NCI-H2029 (cell line): ENCODE data around the gene CEACAM6.
"Not testable (repeated sequence)": the region's sequence is repeated elsewhere in the genome, so short reads cannot be mapped to it uniquely, and the experiment has no call there.

ENCODE experiments used
- DNase-seq: peaks from one replicate; lab custom pipeline; 2025; lab: John Stamatoyannopoulos, UW

The CEACAM6 gene

DNA sequence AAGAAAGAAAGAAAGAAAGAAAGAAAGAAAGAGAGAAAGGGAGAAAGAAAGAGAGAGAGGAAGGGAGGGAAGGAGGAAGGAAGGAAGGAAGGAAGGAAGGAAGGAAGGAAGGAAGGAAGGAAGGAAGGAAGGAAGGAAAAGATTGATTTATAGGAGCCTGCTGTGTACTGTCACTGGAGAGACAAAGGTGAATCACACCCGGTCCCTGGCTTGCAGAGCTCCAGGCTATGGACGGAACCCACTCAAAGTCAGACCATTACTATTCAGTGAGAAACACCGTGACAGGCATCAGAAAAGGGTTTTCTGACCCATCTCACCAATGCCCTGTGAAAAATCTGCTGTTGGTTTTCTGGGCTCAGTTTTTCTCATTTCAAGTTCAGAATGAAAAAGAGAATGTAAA, 7.3 kb upstream of the CEACAM6 start:
- DNase-seq: no peak

DNA sequence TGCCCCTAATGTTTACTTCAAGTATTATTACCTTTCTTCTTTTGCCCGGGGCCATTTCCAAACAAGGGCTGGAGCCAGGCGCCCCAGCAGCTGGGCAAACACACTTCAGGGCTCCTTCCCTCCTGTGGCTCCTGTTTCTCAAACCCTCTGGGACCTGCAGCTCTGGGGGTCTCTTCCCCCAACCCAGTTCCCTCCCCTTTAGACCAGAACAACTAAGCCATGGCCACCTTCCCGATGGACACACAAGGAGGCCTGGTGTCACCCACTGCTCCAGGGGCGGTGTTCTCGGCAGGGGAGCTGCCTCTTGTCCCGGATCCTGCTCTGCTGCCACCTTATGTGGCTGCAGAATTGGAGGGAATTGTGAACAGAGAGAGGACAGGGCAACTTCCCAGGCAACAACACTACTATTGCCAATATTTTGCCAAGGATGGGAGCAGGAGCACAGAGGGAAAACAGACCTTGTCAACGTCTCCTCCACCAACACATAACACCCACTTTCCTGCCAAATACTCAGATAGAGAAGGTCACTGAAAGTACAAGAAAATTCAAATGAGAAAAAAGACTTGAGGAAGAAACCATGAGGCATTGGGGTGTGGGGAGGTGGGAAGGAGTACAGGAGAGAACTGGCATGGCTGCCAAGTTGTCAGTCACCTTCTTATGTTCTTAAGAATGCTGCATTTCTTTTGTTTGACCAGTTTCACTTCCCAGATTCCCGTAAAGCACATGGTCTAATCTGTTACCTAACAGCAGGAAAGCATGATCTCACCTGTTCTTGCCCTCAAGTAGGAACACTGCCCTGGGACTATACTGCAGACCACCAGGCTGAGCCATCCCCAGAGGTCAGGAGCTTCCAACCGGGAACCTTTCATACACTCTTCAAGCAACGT, 4.8 kb upstream of the CEACAM6 start:
- DNase-seq: peak; percentile 82

DNA sequence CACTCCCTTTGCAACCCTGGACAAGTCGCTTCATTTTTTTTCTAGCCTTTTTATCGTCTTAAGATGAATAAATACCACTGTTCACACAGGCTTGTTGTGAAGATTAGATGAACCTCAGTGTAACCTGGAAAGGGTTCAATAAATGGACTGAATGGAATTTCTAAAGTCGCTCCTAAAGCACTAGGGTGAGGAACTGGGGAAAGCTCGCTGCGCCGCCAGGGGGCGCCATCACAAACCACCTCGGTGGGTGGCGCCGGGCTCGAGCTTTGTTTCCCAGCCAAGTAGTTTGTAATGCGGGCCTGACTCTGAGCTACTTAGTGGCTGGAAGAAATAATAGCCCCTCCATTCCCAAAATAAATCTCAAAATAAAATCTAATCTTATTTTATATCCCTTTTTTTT, 2.2 kb upstream of the CEACAM6 start:
- peak; percentile 49 for DNase-seq

DNA sequence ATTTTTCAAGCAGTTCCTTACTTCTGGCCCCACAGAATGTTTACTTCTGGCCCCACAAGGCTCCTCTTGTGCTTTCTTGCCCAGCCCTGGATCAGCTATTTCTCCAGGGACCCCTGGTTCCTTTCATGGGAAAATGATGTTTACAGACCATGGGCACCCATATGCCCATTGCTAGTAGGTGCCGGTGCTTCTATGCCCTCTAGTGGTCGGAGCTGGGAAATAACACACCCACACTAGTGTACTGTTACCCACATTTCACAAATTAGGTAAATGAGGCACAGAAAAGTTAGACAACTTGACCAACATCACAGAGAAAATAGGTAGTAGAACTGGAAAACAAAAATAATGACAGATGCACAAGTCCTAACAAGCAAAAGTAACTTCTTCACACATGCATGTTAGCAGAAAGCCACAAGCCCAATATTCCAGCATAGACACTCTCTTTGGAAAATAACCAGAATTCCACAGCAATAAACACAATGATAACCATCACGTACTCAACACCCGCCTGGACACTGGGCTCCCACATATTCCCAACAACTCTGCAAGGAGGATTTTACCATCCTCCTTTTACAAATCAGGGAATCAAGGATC, 1.3 kb upstream of the CEACAM6 start:
- peak; percentile 39 for DNase-seq

DNA sequence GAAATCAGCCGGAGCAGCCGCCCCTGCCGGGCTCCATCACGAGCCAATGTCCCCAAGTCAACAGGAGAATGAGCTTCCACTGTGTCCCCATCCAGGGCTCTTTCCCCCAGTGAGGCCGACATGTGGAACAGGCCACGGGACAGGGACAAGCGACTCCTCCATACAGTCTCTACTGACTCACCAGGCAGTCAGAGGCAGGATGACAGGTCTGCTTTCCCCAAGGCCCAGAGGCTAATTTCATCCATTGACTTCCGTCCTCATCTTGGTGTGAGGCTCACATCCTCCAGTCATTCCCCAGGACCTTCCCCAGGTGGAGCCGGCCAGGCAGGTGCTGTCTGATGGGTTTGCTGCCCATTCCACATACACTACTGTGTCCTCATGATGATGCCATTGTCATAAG, 3.5 kb downstream of the CEACAM6 start:
- DNase-seq: no peak

DNA sequence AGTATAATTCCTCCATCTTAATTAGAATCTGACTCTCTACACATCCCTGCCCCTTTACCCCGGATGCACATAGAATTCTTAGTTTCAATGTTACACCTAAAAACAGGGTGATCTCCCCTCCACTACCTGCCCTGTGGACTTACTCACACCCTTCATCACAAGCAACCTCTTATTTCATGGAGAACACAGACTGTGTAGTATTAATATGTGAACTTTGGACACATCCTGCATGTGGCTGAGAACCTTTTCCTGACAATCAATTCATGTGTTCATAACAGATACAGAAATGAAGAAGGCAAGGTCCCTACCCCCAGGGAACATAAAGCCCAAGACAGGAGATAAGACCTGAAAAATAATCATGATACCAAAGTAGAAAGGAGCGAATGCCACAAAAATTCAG, 11.8 kb downstream of the CEACAM6 start:
- no peak for DNase-seq

DNA sequence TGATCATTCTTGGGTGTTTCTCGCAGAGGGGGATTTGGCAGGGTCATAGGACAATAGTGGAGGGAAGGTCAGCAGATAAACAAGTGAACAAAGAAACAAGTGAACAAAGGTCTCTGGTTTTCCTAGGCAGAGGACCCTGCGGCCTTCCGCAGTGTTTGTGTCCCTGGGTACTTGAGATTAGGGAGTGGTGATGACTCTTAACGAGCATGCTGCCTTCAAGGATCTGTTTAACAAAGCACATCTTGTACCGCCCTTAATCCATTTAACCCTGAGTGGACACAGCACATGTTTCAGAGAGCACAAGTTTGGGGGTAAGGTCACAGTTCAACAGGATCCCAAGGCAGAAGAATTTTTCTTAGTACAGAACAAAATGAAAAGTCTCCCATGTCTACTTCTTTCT, 12.8 kb downstream of the CEACAM6 start:
- DNase-seq: not testable (repeated sequence)

DNA sequence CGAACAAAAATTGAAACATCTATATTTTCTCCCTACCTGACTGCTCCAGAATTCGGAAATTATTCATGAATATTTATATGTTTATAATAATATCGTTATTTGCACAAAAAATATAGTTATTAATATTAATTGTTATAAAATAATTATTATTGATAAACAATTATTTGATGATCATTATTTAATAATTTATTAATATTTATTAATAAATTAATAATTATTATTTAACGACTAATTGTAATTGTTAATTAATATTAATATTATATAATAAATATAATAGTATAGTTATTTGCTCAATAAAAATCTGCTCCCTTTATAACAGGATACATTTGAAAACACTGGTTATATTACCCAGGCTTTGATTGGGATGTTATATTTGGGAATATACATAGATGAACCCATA, 14.3 kb downstream of the CEACAM6 start:
- DNase-seq: no peak

DNA sequence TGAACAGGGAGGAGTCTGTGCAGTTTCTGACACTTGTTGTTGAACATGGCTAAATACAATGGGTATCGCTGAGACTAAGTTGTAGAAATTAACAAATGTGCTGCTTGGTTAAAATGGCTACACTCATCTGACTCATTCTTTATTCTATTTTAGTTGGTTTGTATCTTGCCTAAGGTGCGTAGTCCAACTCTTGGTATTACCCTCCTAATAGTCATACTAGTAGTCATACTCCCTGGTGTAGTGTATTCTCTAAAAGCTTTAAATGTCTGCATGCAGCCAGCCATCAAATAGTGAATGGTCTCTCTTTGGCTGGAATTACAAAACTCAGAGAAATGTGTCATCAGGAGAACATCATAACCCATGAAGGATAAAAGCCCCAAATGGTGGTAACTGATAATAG, 16.1 kb downstream of the CEACAM6 start:
- DNase-seq: no peak

DNA sequence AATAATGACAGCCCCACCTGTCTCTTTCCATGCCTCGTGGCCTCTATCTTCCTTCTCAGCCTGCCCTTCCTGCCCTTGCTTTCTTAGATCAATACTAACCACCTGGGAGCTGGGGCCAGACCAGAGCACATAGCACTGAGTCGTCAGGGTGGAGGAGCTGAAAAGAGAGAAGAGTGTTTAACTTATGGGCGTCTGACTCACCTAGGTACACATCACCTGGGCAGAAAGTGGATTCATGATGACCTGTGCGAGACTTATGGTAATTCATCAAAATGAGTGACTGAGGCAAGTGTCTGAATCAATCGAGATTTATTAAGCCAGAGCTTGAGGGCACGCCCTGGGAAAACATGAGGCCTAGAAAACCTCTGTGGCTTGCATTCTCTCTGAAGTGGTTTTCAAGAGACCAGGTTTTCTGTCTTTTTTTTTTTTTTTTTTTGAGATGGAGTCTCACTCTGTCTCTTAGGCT, 19.2 kb downstream of the CEACAM6 start:
- DNase-seq: peak; percentile 95

DNA sequence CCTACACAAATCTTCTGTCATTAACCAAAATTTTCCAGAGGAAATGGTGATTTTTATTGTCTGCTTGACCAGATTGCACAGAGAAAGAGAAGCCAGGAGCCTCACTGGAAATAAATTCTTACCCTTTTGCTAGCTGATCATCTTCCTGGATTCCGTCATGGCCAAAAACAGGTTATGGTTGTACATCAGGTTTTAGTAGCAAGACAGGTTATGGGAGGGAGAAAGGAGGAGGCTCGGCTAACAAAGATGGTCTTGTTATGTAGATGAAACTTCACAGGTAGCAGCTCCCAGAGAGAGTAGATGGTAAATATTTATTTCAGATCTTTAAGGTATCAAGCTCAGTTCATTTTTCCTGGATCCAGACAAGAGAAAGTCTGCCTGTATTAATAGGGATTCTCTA, 21.4 kb downstream of the CEACAM6 start:
- no peak for DNase-seq

DNA sequence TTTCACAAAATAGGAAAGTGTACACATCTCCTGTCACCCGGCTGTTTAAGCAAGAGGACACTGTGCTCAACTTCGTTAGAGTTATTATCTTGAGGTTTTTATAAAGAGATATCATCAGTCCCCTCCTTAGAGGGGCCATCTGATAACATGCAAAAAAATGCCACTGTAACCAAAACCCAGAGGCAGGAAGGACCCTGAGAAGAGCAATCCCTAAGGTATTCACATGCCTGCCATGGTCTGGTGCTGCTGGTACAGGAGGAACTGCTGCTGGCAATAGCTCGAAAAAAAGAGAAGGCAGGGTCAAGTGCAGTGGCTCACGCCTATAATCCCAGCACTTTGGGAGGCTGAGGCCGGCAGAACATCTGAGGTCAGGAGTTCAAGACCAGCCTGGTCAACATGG, 28.3 kb downstream of the CEACAM6 start:
- DNase-seq: no peak

DNA sequence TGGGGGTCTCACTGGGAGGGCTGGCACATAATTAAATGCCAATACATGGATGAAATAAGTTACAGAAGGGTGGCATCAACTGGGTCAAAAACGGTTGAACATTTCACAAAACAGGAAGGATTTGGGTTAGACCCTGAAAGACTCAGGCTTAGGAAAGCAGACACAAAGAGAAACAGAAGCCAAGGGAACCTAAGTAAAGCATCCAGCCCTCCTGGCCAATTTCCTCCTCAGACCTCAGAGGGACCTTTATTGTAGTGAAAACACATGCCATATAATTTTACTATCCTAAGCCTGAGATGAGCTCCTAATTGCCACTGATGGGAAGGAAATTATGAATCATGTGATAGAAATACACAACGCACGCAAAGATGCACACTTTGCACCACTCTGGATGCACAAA, 29.0 kb downstream of the CEACAM6 start:
- DNase-seq: no peak

DNA sequence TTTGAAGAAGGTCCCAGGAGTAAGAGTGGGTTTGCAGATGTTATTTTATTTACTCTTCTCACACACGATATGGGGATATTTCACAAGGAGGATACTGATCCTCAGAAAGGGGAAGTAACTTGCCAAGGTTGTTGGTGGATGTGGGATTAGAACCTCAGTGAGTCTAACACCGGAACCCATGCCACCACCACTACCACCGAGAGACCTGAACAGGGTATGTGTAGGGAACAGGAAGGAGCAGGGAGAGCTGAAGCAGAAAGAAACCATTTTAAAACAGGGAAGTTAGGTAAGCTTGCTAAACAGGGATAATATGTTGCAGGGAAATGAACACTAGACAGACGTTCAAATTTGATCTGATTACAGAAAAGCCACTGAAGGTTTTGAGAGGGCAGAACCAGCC, 29.4 kb downstream of the CEACAM6 start:
- DNase-seq: no peak

DNA sequence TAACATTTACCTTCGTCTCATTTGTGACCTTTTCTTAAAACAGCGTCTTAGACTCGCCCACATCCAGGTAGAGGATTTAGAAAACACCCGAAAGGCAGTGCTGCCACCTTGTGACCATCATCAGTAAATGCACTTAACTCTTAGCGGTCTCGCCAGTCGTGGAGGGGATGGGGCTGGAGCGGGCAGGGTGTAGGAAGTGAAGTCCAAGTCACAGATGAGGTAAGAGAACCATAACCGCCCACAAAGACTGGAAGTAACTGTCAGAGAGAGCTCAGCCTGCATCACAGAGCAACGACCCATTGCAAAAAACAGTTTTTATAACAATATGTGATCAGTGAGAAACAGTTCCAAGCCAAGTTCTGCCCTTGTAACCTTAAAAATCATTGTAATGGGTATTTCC, 30.3 kb downstream of the CEACAM6 start:
- DNase-seq: peak; percentile 78

DNA sequence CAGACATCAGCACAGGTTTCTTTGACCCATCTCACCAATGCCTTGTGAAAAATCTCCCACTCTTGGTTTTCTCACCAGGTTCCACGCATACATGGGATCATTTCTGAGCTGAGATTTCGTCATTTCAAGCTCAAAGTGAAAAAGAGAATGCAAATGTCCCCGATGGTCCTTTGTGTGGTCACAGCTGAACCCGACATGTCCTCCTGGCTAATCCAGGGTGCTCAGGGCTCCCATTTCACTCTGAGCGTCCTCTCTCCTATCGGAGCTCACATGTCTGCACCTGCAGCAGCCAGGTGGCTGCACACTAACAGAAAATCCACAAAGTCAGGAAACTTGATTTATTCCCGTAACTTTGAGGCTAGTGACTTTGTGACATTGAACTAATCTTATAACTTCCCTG, 31.7 kb downstream of the CEACAM6 start:
- DNase-seq: no peak

DNA sequence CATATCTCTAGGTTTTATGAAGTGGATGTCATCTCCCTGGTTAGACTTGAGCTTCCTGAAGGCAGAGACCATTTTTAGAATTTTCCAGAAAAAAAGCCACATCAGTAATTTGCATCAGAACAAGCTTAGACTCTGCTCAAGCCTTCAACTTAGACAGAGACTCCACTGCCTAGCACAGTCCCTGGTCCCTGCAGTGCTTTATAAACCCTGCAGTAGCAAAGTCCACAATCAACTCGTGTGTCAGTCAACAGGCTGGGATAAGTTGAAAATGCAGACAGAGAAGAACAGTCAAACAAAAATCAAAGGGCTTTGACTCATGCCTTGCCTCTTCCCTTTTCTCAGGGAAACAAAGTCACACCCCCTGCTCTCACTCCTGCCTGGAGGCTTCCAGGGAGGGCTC, 33.2 kb downstream of the CEACAM6 start:
- not testable (repeated sequence) for DNase-seq

DNA sequence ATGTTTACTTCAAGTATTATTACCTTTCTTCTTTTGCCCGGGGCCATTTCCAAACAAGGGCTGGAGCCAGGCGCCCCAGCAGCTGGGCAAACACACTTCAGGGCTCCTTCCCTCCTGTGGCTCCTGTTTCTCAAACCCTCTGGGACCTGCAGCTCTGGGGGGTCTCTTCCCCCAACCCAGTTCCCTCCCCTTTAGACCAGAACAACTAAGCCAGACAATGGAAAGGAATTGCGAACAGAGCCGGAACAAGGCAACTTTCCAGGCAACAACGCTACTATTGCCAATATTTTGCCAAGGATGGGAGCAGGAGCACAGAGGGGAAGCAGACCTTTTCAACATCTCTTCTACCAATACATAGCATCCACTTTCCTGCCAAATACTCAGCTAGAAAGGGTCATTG, 33.7 kb downstream of the CEACAM6 start:
- peak; percentile 56 for DNase-seq

DNA sequence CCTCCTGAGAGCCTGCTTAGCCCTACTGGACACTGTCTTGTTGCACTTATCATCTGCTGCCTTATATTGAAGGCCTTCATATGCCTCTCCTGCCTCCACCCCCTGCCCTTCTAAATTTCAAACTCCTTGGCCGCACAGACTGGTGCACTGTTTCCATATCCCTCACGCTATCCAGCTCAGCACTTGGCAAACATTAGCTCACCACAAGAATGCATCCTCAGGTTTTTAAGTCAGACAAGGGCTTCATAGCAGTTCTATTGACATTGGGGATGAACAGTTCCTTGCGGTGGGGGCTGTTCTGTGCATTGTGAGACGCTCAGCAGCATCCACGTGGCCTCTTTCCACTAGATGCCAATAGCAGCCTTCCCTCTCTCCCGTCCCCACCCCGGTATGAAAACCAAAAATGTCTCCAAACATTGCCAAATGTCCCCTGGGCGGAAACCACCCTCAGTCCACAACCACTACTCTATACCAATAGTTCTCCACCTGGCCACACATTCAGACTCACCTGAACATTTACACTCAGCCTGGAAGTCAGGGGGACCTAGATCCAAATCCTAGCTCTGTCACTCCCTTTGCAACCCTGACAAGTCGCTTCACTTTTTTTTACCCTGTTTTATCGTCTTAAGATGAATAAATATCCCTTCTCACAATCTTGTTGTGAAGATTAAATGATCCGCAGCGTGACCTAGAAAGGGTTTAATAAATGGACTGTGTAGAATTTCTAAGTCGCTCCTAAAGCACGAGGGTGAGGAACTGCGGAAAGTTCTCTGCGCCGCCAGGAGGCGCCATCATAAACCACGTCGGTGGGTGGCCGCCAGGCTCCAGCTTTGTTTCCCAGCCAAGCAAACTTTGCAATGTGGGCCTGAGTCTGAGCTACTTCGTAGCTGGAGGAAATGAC, 37.4 kb downstream of the CEACAM6 start:
- DNase-seq: peak; percentile 44

DNA sequence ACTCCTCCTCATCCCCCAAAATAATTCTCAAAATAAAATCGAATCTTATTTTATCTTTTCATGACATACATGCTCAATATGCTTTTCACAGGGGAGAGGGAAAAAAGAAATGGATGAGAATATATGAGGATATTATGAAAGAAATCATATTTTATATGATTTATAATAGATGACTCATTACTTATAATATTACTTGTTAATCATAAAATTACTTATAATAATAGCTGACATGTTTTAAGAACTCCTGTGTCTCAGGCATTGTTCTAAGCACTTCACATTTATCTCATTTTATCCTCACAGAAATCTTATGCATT, 38.0 kb downstream of the CEACAM6 start:
- DNase-seq: no peak

DNA sequence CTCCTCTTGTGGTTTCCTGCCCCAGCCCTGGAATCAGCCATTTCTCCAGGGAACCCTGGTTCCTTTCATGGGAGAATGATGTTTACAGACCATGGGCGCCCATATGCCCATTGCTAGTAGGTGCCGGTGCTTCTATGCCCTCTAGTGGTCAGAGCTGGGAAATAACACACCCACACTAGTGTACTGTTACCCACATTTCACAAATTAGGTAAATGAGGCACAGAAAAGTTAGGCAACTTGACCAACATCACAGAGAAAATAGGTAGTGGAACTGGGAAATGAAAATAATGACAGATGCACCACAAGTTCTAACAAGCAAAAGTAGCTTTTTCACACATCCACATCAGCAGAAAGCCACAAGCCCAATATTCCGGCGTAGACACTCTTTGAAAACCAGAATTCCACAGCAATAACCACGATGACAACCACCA, 39.7 kb downstream of the CEACAM6 start:
- DNase-seq: peak; percentile 55

DNA sequence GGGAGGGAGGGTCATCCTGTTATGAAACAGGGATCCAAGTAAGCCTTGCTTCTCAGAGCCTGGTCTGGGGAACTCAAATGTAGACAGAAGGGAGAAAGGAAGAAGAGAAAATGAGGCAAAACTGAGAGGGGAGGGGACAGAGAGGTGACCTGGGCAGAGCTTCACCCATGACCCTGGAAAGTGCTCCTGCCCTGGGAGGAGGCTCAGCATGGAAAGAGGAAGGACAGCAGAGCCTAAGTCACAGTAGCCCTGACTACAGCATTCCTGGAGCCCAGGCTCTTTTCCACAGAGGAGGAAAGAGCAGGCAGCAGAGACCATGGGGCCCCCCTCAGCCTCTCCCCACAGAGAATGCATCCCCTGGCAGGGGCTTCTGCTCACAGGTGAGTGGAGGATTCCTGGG, 41.0 kb downstream of the CEACAM6 start, which contains the start of gene CEACAM3:
CEACAM3 (plus strand) TSS at position 226 of the 400 bp plus-strand sequence; CDS start at position 317, 91 bp downstream.
- no peak for DNase-seq

DNA sequence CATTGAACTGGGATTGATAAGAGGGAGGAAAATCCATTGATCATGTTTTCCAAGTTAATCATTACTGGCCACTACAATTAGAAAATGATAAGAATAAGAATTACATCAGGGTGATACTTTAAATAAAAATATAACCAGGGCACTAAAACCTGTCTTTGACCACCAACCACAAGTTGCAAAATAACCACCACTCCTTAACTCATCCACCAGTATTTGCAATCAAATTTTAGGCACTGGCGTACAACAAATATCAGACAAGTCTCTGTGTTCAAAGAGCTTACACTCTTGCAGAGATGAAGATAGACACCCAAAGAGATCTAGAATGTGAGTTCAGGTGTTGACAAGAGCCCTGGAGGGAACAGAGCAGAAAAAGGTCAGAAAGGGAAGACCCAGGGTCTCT, 41.6 kb downstream of the CEACAM6 start:
- DNase-seq: no peak
